B cell (primary cell): Measurements from ENCODE around the gene CCND1. TPM values are rescaled to one million over a fixed set of nuclear protein-coding genes. Genes with fewer than 3 reads are reported as not detected.

Experiments
- ATAC-seq: fragments of 200-7000 bp; cut with Tn5 transposase; one replicate; pipeline ENCODE4 v1.10.0; 2021; ENCODE audit warnings: low read depth, mild to moderate bottlenecking, moderate number of reproducible peaks, moderate library complexity
- CTCF ChIA-PET: fragments of 350-600 bp; sonication (Branson Sonifier 250); formaldehyde crosslinking; loops from one replicate; lab custom pipeline; 2021; ENCODE audit warnings: antibody characterized with exemption, inconsistent platforms; lab: Charles Lee
- POLR2A ChIA-PET: fragments of 350-600 bp; sonication (Branson Sonifier 250); formaldehyde crosslinking; loops from one replicate; lab custom pipeline; 2021; ENCODE audit warnings: antibody characterized with exemption; lab: Charles Lee
- DNase-seq: peaks from one replicate; pipeline ENCODE4 v3.0.0; 2013
- H2AFZ ChIP-seq: 2 replicates; pipeline ENCODE4 v1.6.1; 2012; ENCODE audit warnings: mild to moderate bottlenecking, low read depth, low read length; ENCODE audit not compliant: insufficient read depth, poor library complexity, severe bottlenecking
- H3K27ac ChIP-seq, 2 donors: 1 replicate in 1 of 2; 2 replicates in 1 of 2; pipeline ENCODE4 v1.5.1; 2012 to 2013; ENCODE audit warnings: low read length in 2 of 2, mild to moderate bottlenecking in 2 of 2, moderate library complexity in 1 of 2
- H3K27me3 ChIP-seq, 4 experiments: fragments of 200-600 bp in 1 of 4; sonication (generic) in 1 of 4; replicated peaks in 1 of 4; 1 replicate in 2 of 4; 2 replicates in 2 of 4; pipeline versions ENCODE4 v1.6.1 to v1.7.0; 2013 to 2016; ENCODE audit warnings: low read length in 3 of 4, mild to moderate bottlenecking in 2 of 4, mixed read lengths in 1 of 4, moderate library complexity in 1 of 4; ENCODE audit not compliant: insufficient read depth in 4 of 4, control insufficient read depth in 3 of 4; ENCODE audit errors: control extremely low read depth in 1 of 4
- H3K36me3 ChIP-seq, 2 experiments: replicated peaks in 1 of 2; 1 replicate in 1 of 2; 2 replicates in 1 of 2; pipeline versions ENCODE4 v1.6.1 to v1.7.1; 2013; ENCODE audit warnings: low read length in 1 of 2; ENCODE audit not compliant: insufficient read depth in 2 of 2, control insufficient read depth in 1 of 2; ENCODE audit errors: control extremely low read depth in 1 of 2, extremely low read depth in 1 of 2
- H3K4me1 ChIP-seq, 2 donors: fragments of 200-600 bp in 1 of 2; sonication (generic) in 1 of 2; 1 replicate in 1 of 2; 2 replicates in 1 of 2; pipeline versions ENCODE4 v1.5.1 to v1.6.1; 2013 to 2017; ENCODE audit warnings: low read length in 2 of 2; ENCODE audit not compliant: control insufficient read depth in 2 of 2, insufficient read depth in 2 of 2
- H3K4me2 ChIP-seq: replicated peaks from 2 replicates; pipeline ENCODE3; 2012; ENCODE audit warnings: mild to moderate bottlenecking, low read depth, low read length; ENCODE audit not compliant: poor library complexity, severe bottlenecking
- H3K4me3 ChIP-seq, 5 experiments: fragments of 200-600 bp in 1 of 5; sonication (generic) in 1 of 5; 1 replicate in 3 of 5; 2 replicates in 2 of 5; pipeline versions ENCODE4 v1.5.1 to v1.7.0; 2011 to 2016; ENCODE audit warnings: low read length in 4 of 5, mild to moderate bottlenecking in 4 of 5, low read depth in 2 of 5, control low read depth in 1 of 5, moderate library complexity in 1 of 5; ENCODE audit not compliant: insufficient read depth in 1 of 5; ENCODE audit errors: control extremely low read depth in 1 of 5, extremely low read depth in 1 of 5
- H3K79me2 ChIP-seq: fragments of 200-600 bp; sonication (generic); one replicate; pipeline ENCODE4 v1.6.0; 2016; ENCODE audit warnings: low read length; ENCODE audit not compliant: control insufficient read depth, insufficient read depth
- H3K9ac ChIP-seq: fragments of 200-600 bp; sonication (generic); 2 replicates; pipeline ENCODE4 v1.6.1; 2017; ENCODE audit warnings: mild to moderate bottlenecking, low read length, moderate library complexity
- H3K9me3 ChIP-seq, 3 donors: one replicate each; pipeline versions ENCODE4 v1.6.1 to v1.7.1; 2013; ENCODE audit warnings: low read length in 2 of 3; ENCODE audit not compliant: control insufficient read depth in 2 of 3, insufficient read depth in 1 of 3; ENCODE audit errors: control extremely low read depth in 1 of 3
- H4K20me1 ChIP-seq: 2 replicates; pipeline ENCODE4 v1.6.0; 2012; ENCODE audit warnings: mild to moderate bottlenecking, low read length; ENCODE audit not compliant: insufficient read depth, control insufficient read depth, poor library complexity, severe bottlenecking
- H3K27ac Mint-ChIP-seq: one replicate; pipeline ENCODE4 v1.8.0; 2021; ENCODE audit warnings: mixed read lengths
- H3K27me3 Mint-ChIP-seq: one replicate; pipeline ENCODE4 v1.8.0; 2021; ENCODE audit warnings: mixed read lengths
- H3K4me1 Mint-ChIP-seq: one replicate; pipeline ENCODE4 v1.8.0; 2021; ENCODE audit warnings: mixed read lengths
- H3K4me3 Mint-ChIP-seq: one replicate; pipeline ENCODE4 v1.8.0; 2021; ENCODE audit warnings: mixed read lengths
- H3K9me3 Mint-ChIP-seq: one replicate; pipeline ENCODE4 v1.8.0; 2022; ENCODE audit warnings: mixed read lengths; ENCODE audit not compliant: insufficient read depth
- CTCF ChIP-seq: fragments of 200-600 bp; IDR thresholded peaks from one replicate; pipeline ENCODE4 v1.8.0; 2022; ENCODE audit warnings: antibody characterized with exemption, mild to moderate bottlenecking
- EZH2 ChIP-seq: IDR thresholded peaks from 2 replicates; pipeline ENCODE4 v1.6.1; 2012; ENCODE audit warnings: borderline replicate concordance, low read depth, mild to moderate bottlenecking, moderate library complexity, low read length; ENCODE audit not compliant: insufficient read depth, poor library complexity, severe bottlenecking
- WGBS: methylation state at CpG from one replicate; pipeline ENCODE4 v1.1.5; 2013; ENCODE audit warnings: missing lambda C conversion rate; ENCODE audit not compliant: insufficient coverage; 5-methylcytosine and 5-hydroxymethylcytosine counted together
- intact Hi-C: fragments of 100-400 bp; cut with micrococcal nuclease; formaldehyde crosslinking; loops from one replicate; pipeline ENCODE4 v1.10.0; 2022
- polyA plus RNA-seq: library from polyadenylated mRNA; depleted of rRNA; stranded (reverse); fragments of >200 nt; gene quantifications from 2 replicates; pipeline ENCODE4 v1.2.3, GENCODE V29; 2012
- total RNA-seq, 2 donors: library from RNA; stranded (reverse); fragments of 120-200 nt in 1 of 2; gene quantifications; 1 replicate in 1 of 2; 2 replicates in 1 of 2; pipeline versions ENCODE4 v1.2.3 to v1.2.4, GENCODE V29; 2013 to 2022

The CCND1 gene
- total and polyA plus RNA-seq, 2 donors (not counting 1 experiment from before 2014, with no cell fraction given): 4.9 to 8.8 TPM

DNA sequence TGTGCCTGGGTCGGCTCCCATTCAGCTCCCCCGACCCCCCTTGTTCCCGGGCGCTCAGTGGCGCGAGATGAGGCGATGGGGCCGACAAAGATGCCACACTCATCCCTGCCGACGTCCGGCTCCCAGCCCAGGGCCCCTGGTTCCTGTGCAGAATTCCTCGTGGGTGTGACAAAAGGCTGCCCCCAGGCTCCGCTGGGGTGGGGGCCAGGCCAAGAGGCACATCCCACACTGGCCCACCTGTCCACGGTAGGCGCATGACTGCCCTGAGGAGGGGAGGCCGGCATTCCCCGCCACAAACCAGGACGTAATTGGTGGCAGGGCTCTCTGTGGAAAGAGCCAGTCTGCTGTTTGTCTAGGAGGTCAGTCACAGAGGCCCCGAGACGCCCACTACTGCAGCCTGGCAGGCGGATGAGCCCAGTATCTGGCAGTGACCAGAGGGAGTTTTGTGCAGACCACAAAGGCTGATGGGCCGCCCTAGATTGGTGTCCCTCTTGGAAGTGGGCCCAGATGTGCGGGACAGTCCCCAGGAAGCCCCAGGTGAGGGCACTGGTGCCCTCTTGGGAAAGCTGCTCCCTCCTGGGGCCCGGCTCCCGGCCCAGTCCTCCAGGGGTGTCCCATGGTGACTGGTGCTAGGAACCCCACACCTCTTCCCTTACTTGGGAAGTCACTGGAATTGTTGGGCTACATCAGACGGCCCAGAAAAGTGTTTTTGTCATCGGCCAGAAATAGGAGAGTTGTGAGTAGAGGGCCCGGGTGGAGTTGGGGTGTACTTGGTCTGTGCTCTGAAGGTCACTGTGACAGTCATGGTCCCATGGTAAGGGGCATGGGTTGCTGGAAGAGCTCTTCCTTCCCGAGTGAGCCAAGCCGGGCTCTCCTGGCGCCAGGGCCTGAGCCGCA, 5.8 kb downstream of the CCND1 start:
- H3K27ac Mint-ChIP-seq: no peak overlapping the region
- Histone ChIP-seq H3K9ac (no peak overlapping the region), H3K79me2 (peaks cover 6% of the 10 kb centered on the region), H3K27me3 (peaks cover 0 to 2% (median 0%) of the 10 kb centered on the region in 4 experiments), H3K9me3 (no peaks in the 10 kb centered on the region), H3K36me3 (peaks cover 0 to 6% of the 10 kb centered on the region in 2 experiments), H3K4me1 (peaks cover 7 to 9% of the 10 kb centered on the region in 2 donors), H3K4me2 (no peak overlapping the region), H3K4me3 (no peak overlapping the region), H2AFZ (no peak overlapping the region), H4K20me1 (peaks cover 38% of the 10 kb centered on the region), H3K27ac (no peak overlapping the region)
- no peak overlapping the region for H3K4me3 Mint-ChIP-seq
- H3K9me3 Mint-ChIP-seq: no peaks in the 10 kb centered on the region
- no peaks in the 10 kb centered on the region for H3K27me3 Mint-ChIP-seq
- 96% methylated on average over 31 of the region's 32 CpGs for WGBS
- CTCF ChIA-PET: interaction anchor here (1.2 kb wide), 1 partner anchor 23 kb away, joined by 5 read pairs; no protein-coding TSS in a partner anchor
- intact Hi-C loops: no loop called here
- no peak for TF ChIP-seq EZH2
- TF ChIP-seq CTCF: no peak
- H3K4me1 Mint-ChIP-seq: peaks cover 15% of the 10 kb centered on the region
- POLR2A ChIA-PET: no interaction called here
- DNase-seq (no peak), ATAC-seq (no peak)

DNA sequence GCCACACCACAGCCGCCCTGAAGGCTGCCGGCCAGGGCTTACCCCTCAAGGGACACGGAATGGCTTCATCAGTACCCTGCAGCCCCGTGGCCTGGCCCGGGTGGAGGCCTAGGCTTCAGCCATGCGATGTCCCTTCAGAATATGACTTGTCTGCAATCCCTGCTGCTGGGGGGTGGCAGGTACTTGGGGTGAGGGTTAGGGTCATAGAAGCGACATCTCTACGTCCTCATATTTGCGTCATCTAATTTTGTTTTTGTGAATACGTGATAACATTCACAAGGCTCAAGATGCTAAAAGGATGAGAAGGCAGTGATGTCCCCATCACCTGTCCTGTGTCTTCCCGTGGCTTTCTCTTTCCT, 6.4 kb downstream of the CCND1 start:
- TF ChIP-seq CTCF (no peak), EZH2 (no peak)
- CTCF ChIA-PET: no interaction called here
- intact Hi-C loops: no loop called here
- Mint-ChIP-seq H3K4me1 (peaks cover 15% of the 10 kb centered on the region), H3K27me3 (no peaks in the 10 kb centered on the region), H3K9me3 (no peaks in the 10 kb centered on the region), H3K27ac (no peak overlapping the region), H3K4me3 (no peak overlapping the region)
- H3K4me3 ChIP-seq: no peak overlapping the region
- H3K36me3 ChIP-seq: peaks cover 0 to 6% of the 10 kb centered on the region in 2 experiments
- H3K27ac ChIP-seq: no peak overlapping the region
- no peak for ATAC-seq
- H3K9ac ChIP-seq: no peak overlapping the region
- H3K4me1 ChIP-seq: peaks cover 7 to 9% of the 10 kb centered on the region in 2 donors
- H4K20me1 ChIP-seq: peaks cover 38% of the 10 kb centered on the region
- no peak overlapping the region for H2AFZ ChIP-seq
- H3K79me2 ChIP-seq: peaks cover 6% of the 10 kb centered on the region
- DNase-seq: no peak
- POLR2A ChIA-PET: no interaction called here
- H3K27me3 ChIP-seq: peaks cover 0 to 2% (median 0%) of the 10 kb centered on the region in 4 experiments
- H3K9me3 ChIP-seq: no peaks in the 10 kb centered on the region
- WGBS: 96% methylated on average over 10 of the region's 11 CpGs
- H3K4me2 ChIP-seq: peak overlapping the region; percentile 33
